NB4 (cell line): ENCODE results near the gene PPP1R14C.

Experiments
- CTCF ChIP-seq: IDR thresholded peaks from one replicate; pipeline ENCODE4 v1.5.1; 2012; ENCODE audit warnings: low read depth, low read length
- POLR2A ChIP-seq: IDR thresholded peaks from 2 replicates; pipeline ENCODE4 v1.6.1; 2011; ENCODE audit warnings: mild to moderate bottlenecking; ENCODE audit not compliant: insufficient read length; ENCODE audit errors: extremely low read depth

GRCh38 chr6:150201285-150201684, 58.4 kb downstream of the PPP1R14C start:
- TF ChIP-seq POLR2A, result no peak
- TF ChIP-seq CTCF, result no peak
